Endodermal cell (in vitro differentiated cells): Measurements from ENCODE around the gene FBXW11. TPM values are rescaled to one million over a fixed set of nuclear protein-coding genes. Genes with fewer than 3 reads are reported as not detected.

Experiments used
- DNase-seq: peaks from one replicate; pipeline ENCODE4 v3.0.0-alpha.2; 2017
- H3K27ac ChIP-seq: 2 replicates; pipeline ENCODE4 v1.5.1; 2013; ENCODE audit warnings: mild to moderate bottlenecking, low read depth, low read length, moderate library complexity
- H3K27me3 ChIP-seq: 2 replicates; pipeline ENCODE4 v1.6.1; 2013; ENCODE audit warnings: mild to moderate bottlenecking, low read length, moderate library complexity; ENCODE audit not compliant: insufficient read depth, control insufficient read depth, poor library complexity, severe bottlenecking
- H3K36me3 ChIP-seq: 2 replicates; pipeline ENCODE4 v1.7.0; 2013; ENCODE audit warnings: mild to moderate bottlenecking, low read length, moderate library complexity; ENCODE audit not compliant: control insufficient read depth, insufficient read depth
- H3K4me1 ChIP-seq: one replicate; pipeline ENCODE4 v1.7.0; 2013; ENCODE audit warnings: low read length; ENCODE audit not compliant: control insufficient read depth, insufficient read depth
- H3K4me3 ChIP-seq: 2 replicates; pipeline ENCODE4 v1.5.1; 2013; ENCODE audit warnings: mild to moderate bottlenecking, low read length, moderate library complexity
- H3K9ac ChIP-seq: 2 replicates; pipeline ENCODE4 v1.6.1; 2013; ENCODE audit warnings: mild to moderate bottlenecking, low read length, moderate library complexity; ENCODE audit not compliant: poor library complexity, severe bottlenecking; ENCODE audit errors: extremely low read depth
- H3K9me3 ChIP-seq: 2 replicates; pipeline ENCODE4 v1.6.1; 2013; ENCODE audit warnings: mild to moderate bottlenecking, low read length, moderate library complexity; ENCODE audit not compliant: control insufficient read depth
- H3K27ac Mint-ChIP-seq: 2 replicates; pipeline ENCODE4 v1.8.0; 2020; ENCODE audit warnings: mixed read lengths
- H3K27me3 Mint-ChIP-seq: 2 replicates; pipeline ENCODE4 v1.8.0; 2021; ENCODE audit warnings: mild to moderate bottlenecking, mixed read lengths; ENCODE audit not compliant: insufficient read depth
- H3K36me3 Mint-ChIP-seq: 2 replicates; pipeline ENCODE4 v1.8.0; 2020; ENCODE audit warnings: low read depth, mixed read lengths
- H3K4me1 Mint-ChIP-seq: 2 replicates; pipeline ENCODE4 v1.8.0; 2020; ENCODE audit warnings: mixed read lengths
- H3K4me3 Mint-ChIP-seq: 2 replicates; pipeline ENCODE4 v1.8.0; 2020; ENCODE audit warnings: mild to moderate bottlenecking, moderate library complexity, mixed read lengths
- H3K9me3 Mint-ChIP-seq: 2 replicates; pipeline ENCODE4 v1.8.0; 2020; ENCODE audit warnings: mild to moderate bottlenecking, mixed read lengths
- CTCF ChIP-seq: fragments of 200-600 bp; sonication (generic); conservative IDR thresholded peaks from 2 replicates; pipeline ENCODE4 v1.5.0; 2021; ENCODE audit warnings: antibody characterized with exemption, mild to moderate bottlenecking
- WGBS, 2 experiments: methylation state at CpG; one replicate each; pipeline versions ENCODE4 v1.1.5 to v1.1.7; 2013; ENCODE audit warnings: missing lambda C conversion rate in 2 of 2, mixed read lengths in 1 of 2; ENCODE audit not compliant: insufficient coverage in 1 of 2, insufficient read length in 1 of 2; 5-methylcytosine and 5-hydroxymethylcytosine counted together
- total RNA-seq, 2 donors: library from RNA; stranded (reverse); fragmentation: NEBNext Ultra II Directional in 1 of 2; extraction: Animal tissue kit (Norgen Biotek cat#: 25700) in 1 of 2; gene quantifications; 2 replicates in 1 of 2; 3 replicates in 1 of 2; pipeline ENCODE4 v1.2.1, GENCODE V29; 2021

The FBXW11 gene
- total RNA-seq, 2 donors from 2014 or later: 42.2 to 49.4 TPM

GRCh38 chr5:171813270-171813669 lies 193.2 kb downstream of the FBXW11 start:
- no peak for DNase-seq
- no peak for TF ChIP-seq CTCF
- H3K4me1 Mint-ChIP-seq: no peaks in the 10 kb centered on the region

More at GRCh38 chr5:171813270-171813669, 193.2 kb downstream of the FBXW11 start:
- H3K9me3 ChIP-seq: no peaks in the 10 kb centered on the region
- H3K36me3 Mint-ChIP-seq: no peaks in the 10 kb centered on the region
- no peaks in the 10 kb centered on the region for H3K27me3 ChIP-seq
- no peaks in the 10 kb centered on the region for H3K9me3 Mint-ChIP-seq
- H3K27ac Mint-ChIP-seq: no peak overlapping the region
- no peak overlapping the region for H3K9ac ChIP-seq
- WGBS, 2 experiments: 90 to 96% methylated on average over 4 of the region's 4 CpGs
- no peak overlapping the region for H3K4me3 ChIP-seq
- H3K27me3 Mint-ChIP-seq: peaks cover 2% of the 10 kb centered on the region
- H3K4me1 ChIP-seq: no peaks in the 10 kb centered on the region
- H3K36me3 ChIP-seq: no peaks in the 10 kb centered on the region
- no peak overlapping the region for H3K27ac ChIP-seq
- H3K4me3 Mint-ChIP-seq: no peak overlapping the region

Other genes starting within 250 kb of the FBXW11 start
- not detected for gene SMIM23, start 220.8 kb downstream of the FBXW11 start, total RNA-seq
- gene STK10, start 181.6 kb upstream of the FBXW11 start, total RNA-seq: 10 to 100 TPM; 14.3 to 17.9 TPM
- gene EFCAB9, start 187.5 kb upstream of the FBXW11 start, total RNA-seq: not detected